Measurements from ENCODE around the gene LIMS1.

- TF ChIP-seq CTCF (IDR thresholded peaks at IDR 0.05) = no peak
- TF ChIP-seq POLR2A (IDR thresholded peaks at IDR 0.05) = no peak
Measured at GRCh38 chr2:108570416-108570815, 36.1 kb downstream of the LIMS1 start.
